HG03095 (cell line): ENCODE data around the gene SH3TC1.

Source experiments
- ATAC-seq: cut with Tn5 transposase; IDR thresholded peaks from one replicate; pipeline ENCODE4 v1.9.1; 2021; ENCODE audit warnings: moderate library complexity; ENCODE audit not compliant: unreplicated experiment

SH3TC1 gene

GRCh38 chr4:8272472-8273428 is 73.7 kb downstream of the SH3TC1 start:
- ATAC-seq = no peak

- no peak for ATAC-seq
Observed at GRCh38 chr4:8273450-8273849, 74.4 kb downstream of the SH3TC1 start.

GRCh38 chr4:8274066-8274652 is 75.1 kb downstream of the SH3TC1 start:
- no peak for ATAC-seq

- ATAC-seq = no peak
Observed at GRCh38 chr4:8274765-8275547, 75.9 kb downstream of the SH3TC1 start.

GRCh38 chr4:8275548-8275910 is 76.4 kb downstream of the SH3TC1 start:
- no peak for ATAC-seq

- no peak for ATAC-seq
Observed at GRCh38 chr4:8276358-8277240, 77.5 kb downstream of the SH3TC1 start.

- ATAC-seq = no peak
Observed at GRCh38 chr4:8277356-8278008, 78.4 kb downstream of the SH3TC1 start.

GRCh38 chr4:8278009-8278395 is 78.9 kb downstream of the SH3TC1 start:
- ATAC-seq = no peak

GRCh38 chr4:8278421-8279287 is 79.6 kb downstream of the SH3TC1 start:
- no peak for ATAC-seq

GRCh38 chr4:8279321-8280157 is 80.4 kb downstream of the SH3TC1 start:
- ATAC-seq = no peak

- ATAC-seq = no peak
Observed at GRCh38 chr4:8280158-8280875, 81.2 kb downstream of the SH3TC1 start.

GRCh38 chr4:8280876-8281440 is 81.9 kb downstream of the SH3TC1 start:
- no peak for ATAC-seq

GRCh38 chr4:8281519-8282133 is 82.5 kb downstream of the SH3TC1 start:
- no peak for ATAC-seq

- no peak for ATAC-seq
Observed at GRCh38 chr4:8282134-8282641, 83.1 kb downstream of the SH3TC1 start.

GRCh38 chr4:8282742-8283141 is 83.7 kb downstream of the SH3TC1 start:
- no peak for ATAC-seq

GRCh38 chr4:8283161-8283560 is 84.1 kb downstream of the SH3TC1 start:
- ATAC-seq = no peak
